ENCODE results near the gene LIMS4.
"Not testable (repeated sequence)": the region's sequence is repeated elsewhere in the genome, so short reads cannot be mapped to it uniquely, and the experiment has no call there.

DNA sequence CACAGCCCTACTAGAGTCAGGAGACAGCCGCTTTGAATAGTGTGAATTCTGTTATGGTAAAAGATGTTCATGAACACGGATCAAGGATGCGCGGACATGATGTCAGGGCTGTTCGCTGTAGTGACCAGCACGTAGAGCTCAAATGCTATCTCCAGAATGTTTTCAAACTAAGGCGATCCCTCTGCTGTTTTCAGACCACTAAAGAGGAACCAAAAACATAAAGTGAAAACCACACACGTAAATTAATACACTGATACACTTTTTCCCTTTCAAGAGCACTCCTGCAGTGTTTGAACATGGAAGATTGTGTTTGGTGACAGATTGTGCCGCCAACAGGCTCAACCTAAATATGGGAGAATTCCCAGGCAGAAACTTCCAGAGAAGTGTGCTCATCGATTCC is 73.2 kb downstream of the LIMS4 start:
- not testable (repeated sequence) for TF ChIP-seq SP1 (IDR thresholded peaks at IDR 0.05; ENCODE audit: low read depth); ZNF274 (IDR thresholded peaks at IDR 0.05; ENCODE audit: low read depth, low read length); POLR2A (IDR thresholded peaks at IDR 0.05; ENCODE audit: borderline replicate concordance, extremely low read depth, insufficient read depth, insufficient read length); SIN3A (IDR thresholded peaks at IDR 0.05; ENCODE audit: low read depth); RAD21 (IDR thresholded peaks at IDR 0.05; ENCODE audit: low read depth); POLR2AphosphoS5 (IDR thresholded peaks at IDR 0.05; ENCODE audit: low read depth, low read length); JUND (IDR thresholded peaks at IDR 0.05); EZH2phosphoT487 (IDR thresholded peaks at IDR 0.05; ENCODE audit: borderline replicate concordance); EGR1 (IDR thresholded peaks at IDR 0.05; ENCODE audit: low read depth)
- TF ChIP-seq, protein P1, sequence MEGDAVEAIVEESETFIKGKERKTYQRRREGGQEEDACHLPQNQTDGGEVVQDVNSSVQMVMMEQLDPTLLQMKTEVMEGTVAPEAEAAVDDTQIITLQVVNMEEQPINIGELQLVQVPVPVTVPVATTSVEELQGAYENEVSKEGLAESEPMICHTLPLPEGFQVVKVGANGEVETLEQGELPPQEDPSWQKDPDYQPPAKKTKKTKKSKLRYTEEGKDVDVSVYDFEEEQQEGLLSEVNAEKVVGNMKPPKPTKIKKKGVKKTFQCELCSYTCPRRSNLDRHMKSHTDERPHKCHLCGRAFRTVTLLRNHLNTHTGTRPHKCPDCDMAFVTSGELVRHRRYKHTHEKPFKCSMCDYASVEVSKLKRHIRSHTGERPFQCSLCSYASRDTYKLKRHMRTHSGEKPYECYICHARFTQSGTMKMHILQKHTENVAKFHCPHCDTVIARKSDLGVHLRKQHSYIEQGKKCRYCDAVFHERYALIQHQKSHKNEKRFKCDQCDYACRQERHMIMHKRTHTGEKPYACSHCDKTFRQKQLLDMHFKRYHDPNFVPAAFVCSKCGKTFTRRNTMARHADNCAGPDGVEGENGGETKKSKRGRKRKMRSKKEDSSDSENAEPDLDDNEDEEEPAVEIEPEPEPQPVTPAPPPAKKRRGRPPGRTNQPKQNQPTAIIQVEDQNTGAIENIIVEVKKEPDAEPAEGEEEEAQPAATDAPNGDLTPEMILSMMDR (IDR thresholded peaks at IDR 0.05 in 2 of 3, conservative IDR thresholded peaks at IDR 0.05 in 1 of 3; ENCODE audit: borderline replicate concordance in 1 of 3, insufficient read depth in 1 of 3, low read depth in 2 of 3, low read length in 2 of 3) = not testable (repeated sequence)
- TF ChIP-seq, protein P2, sequence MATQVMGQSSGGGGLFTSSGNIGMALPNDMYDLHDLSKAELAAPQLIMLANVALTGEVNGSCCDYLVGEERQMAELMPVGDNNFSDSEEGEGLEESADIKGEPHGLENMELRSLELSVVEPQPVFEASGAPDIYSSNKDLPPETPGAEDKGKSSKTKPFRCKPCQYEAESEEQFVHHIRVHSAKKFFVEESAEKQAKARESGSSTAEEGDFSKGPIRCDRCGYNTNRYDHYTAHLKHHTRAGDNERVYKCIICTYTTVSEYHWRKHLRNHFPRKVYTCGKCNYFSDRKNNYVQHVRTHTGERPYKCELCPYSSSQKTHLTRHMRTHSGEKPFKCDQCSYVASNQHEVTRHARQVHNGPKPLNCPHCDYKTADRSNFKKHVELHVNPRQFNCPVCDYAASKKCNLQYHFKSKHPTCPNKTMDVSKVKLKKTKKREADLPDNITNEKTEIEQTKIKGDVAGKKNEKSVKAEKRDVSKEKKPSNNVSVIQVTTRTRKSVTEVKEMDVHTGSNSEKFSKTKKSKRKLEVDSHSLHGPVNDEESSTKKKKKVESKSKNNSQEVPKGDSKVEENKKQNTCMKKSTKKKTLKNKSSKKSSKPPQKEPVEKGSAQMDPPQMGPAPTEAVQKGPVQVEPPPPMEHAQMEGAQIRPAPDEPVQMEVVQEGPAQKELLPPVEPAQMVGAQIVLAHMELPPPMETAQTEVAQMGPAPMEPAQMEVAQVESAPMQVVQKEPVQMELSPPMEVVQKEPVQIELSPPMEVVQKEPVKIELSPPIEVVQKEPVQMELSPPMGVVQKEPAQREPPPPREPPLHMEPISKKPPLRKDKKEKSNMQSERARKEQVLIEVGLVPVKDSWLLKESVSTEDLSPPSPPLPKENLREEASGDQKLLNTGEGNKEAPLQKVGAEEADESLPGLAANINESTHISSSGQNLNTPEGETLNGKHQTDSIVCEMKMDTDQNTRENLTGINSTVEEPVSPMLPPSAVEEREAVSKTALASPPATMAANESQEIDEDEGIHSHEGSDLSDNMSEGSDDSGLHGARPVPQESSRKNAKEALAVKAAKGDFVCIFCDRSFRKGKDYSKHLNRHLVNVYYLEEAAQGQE (IDR thresholded peaks at IDR 0.05; ENCODE audit: low read depth) = not testable (repeated sequence)
- TF ChIP-seq, protein P3, sequence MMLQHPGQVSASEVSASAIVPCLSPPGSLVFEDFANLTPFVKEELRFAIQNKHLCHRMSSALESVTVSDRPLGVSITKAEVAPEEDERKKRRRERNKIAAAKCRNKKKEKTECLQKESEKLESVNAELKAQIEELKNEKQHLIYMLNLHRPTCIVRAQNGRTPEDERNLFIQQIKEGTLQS (IDR thresholded peaks at IDR 0.05) = not testable (repeated sequence)
- TF ChIP-seq, protein P4, sequence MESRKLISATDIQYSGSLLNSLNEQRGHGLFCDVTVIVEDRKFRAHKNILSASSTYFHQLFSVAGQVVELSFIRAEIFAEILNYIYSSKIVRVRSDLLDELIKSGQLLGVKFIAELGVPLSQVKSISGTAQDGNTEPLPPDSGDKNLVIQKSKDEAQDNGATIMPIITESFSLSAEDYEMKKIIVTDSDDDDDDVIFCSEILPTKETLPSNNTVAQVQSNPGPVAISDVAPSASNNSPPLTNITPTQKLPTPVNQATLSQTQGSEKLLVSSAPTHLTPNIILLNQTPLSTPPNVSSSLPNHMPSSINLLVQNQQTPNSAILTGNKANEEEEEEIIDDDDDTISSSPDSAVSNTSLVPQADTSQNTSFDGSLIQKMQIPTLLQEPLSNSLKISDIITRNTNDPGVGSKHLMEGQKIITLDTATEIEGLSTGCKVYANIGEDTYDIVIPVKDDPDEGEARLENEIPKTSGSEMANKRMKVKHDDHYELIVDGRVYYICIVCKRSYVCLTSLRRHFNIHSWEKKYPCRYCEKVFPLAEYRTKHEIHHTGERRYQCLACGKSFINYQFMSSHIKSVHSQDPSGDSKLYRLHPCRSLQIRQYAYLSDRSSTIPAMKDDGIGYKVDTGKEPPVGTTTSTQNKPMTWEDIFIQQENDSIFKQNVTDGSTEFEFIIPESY (IDR thresholded peaks at IDR 0.05; ENCODE audit: extremely low read depth, insufficient replicate concordance, low read length) = not testable (repeated sequence)
